Natural killer cell (primary cell): Measurements from ENCODE around the gene BRK1. TPM values are rescaled to one million over a fixed set of nuclear protein-coding genes. Genes with fewer than 3 reads are reported as not detected.
"Not testable (repeated sequence)": the region's sequence is repeated elsewhere in the genome, so short reads cannot be mapped to it uniquely, and the experiment has no call there.

Experiments used
- ATAC-seq, 3 donors: fragments of 150-1000 bp in 2 of 3; fragments of 200-7000 bp in 1 of 3; cut with Tn5 transposase; 1 replicate in 1 of 3; 2 replicates in 2 of 3; pipeline ENCODE4 v1.10.0; 2021; ENCODE audit warnings: mild to moderate bottlenecking in 2 of 3, moderate library complexity in 2 of 3
- DNase-seq, 2 donors: peaks; one replicate each; pipeline versions ENCODE4 v3.0.0 to v3.0.0-alpha.2; 2013 to 2021; ENCODE audit warnings: mixed read lengths in 1 of 2
- H3K27ac ChIP-seq: one replicate; pipeline ENCODE4 v1.5.1; 2013; ENCODE audit warnings: mild to moderate bottlenecking, low read length
- H3K27me3 ChIP-seq: one replicate; pipeline ENCODE4 v1.6.1; 2013; ENCODE audit warnings: low read length; ENCODE audit not compliant: control insufficient read depth, insufficient read depth
- H3K36me3 ChIP-seq: one replicate; pipeline ENCODE4 v1.6.1; 2013; ENCODE audit warnings: low read length; ENCODE audit not compliant: control insufficient read depth, insufficient read depth
- H3K4me1 ChIP-seq: one replicate; pipeline ENCODE4 v1.6.1; 2013; ENCODE audit warnings: low read length; ENCODE audit not compliant: control insufficient read depth, insufficient read depth
- H3K4me3 ChIP-seq: one replicate; pipeline ENCODE4 v1.5.1; 2013; ENCODE audit warnings: low read length
- H3K9me3 ChIP-seq: one replicate; pipeline ENCODE4 v1.6.1; 2013; ENCODE audit warnings: low read length; ENCODE audit not compliant: control insufficient read depth, insufficient read depth
- H3K27ac Mint-ChIP-seq, 2 donors: one replicate each; pipeline ENCODE4 v1.8.0; 2022; ENCODE audit warnings: mild to moderate bottlenecking in 2 of 2, mixed read lengths in 2 of 2, moderate library complexity in 1 of 2
- H3K27me3 Mint-ChIP-seq, 2 donors: one replicate each; pipeline ENCODE4 v1.8.0; 2022; ENCODE audit warnings: low read depth in 2 of 2, mixed read lengths in 2 of 2
- H3K36me3 Mint-ChIP-seq: one replicate; pipeline ENCODE4 v1.8.0; 2022; ENCODE audit warnings: mixed read lengths
- H3K4me1 Mint-ChIP-seq, 2 donors: one replicate each; pipeline ENCODE4 v1.8.0; 2022; ENCODE audit warnings: mixed read lengths in 2 of 2
- H3K4me3 Mint-ChIP-seq: one replicate; pipeline ENCODE4 v1.8.0; 2022; ENCODE audit warnings: mild to moderate bottlenecking, moderate library complexity, mixed read lengths
- H3K9me3 Mint-ChIP-seq, 2 donors: one replicate each; pipeline ENCODE4 v1.8.0; 2022; ENCODE audit warnings: mixed read lengths in 2 of 2
- CTCF ChIP-seq: fragments of 200-600 bp; IDR thresholded peaks from one replicate; pipeline ENCODE4 v1.8.0; 2022; ENCODE audit warnings: antibody characterized with exemption
- WGBS: methylation state at CpG from one replicate; pipeline ENCODE4 v1.1.7; 2013; ENCODE audit warnings: missing lambda C conversion rate; ENCODE audit not compliant: insufficient coverage; 5-methylcytosine and 5-hydroxymethylcytosine counted together
- intact Hi-C: fragments of 100-400 bp; cut with micrococcal nuclease; formaldehyde crosslinking; loops from one replicate; pipeline ENCODE4 v1.14.2; 2022
- total RNA-seq, 4 donors: library from RNA; stranded (reverse); fragments of 120-200 nt in 1 of 4; gene quantifications; one replicate each; pipeline versions ENCODE4 v1.2.3 to v1.2.4, GENCODE V29; 2013 to 2022

Gene BRK1
- total RNA-seq, 3 donors from 2014 or later (not counting 1 experiment from before 2014, with no cell fraction given), result 65.8 to 78.5 (median 75.0) TPM

- H3K9me3 Mint-ChIP-seq, result peaks cover 4 to 7% of the 10 kb centered on the region in 2 donors
- H3K27ac ChIP-seq, result no peak overlapping the region
- no peaks in the 10 kb centered on the region for H3K27me3 Mint-ChIP-seq
- peaks cover 25% of the 10 kb centered on the region for H3K4me1 ChIP-seq
- no peak overlapping the region for H3K4me3 ChIP-seq
- DNase-seq (no peak), ATAC-seq (no peak)
- H3K36me3 ChIP-seq, result no peaks in the 10 kb centered on the region
- H3K27ac Mint-ChIP-seq, result peak overlapping the region in 1 of 2 donors; percentile 53
- H3K36me3 Mint-ChIP-seq, result peaks cover 8% of the 10 kb centered on the region
- H3K9me3 ChIP-seq, result peaks cover 11% of the 10 kb centered on the region
- no peak overlapping the region for H3K4me3 Mint-ChIP-seq
- TF ChIP-seq CTCF, result no peak
- WGBS, result 92% methylated on average over 13 of the region's 13 CpGs
- intact Hi-C loops, result no loop called here
- H3K4me1 Mint-ChIP-seq, result peaks cover 32 to 37% of the 10 kb centered on the region in 2 donors
- H3K27me3 ChIP-seq, result no peaks in the 10 kb centered on the region
Measured at GRCh38 chr3:10170915-10171478, 55.5 kb downstream of the BRK1 start.

- peaks cover 18 to 25% of the 10 kb centered on the region in 2 donors for H3K4me1 Mint-ChIP-seq
- H3K27ac ChIP-seq, result no peak overlapping the region
- H3K27ac Mint-ChIP-seq, result peak overlapping the region in 1 of 2 donors; percentile 72
- H3K9me3 ChIP-seq, result peaks cover 10% of the 10 kb centered on the region
- H3K4me3 ChIP-seq, result no peak overlapping the region
- DNase-seq, result no peak
- peaks cover 13% of the 10 kb centered on the region for H3K4me1 ChIP-seq
- H3K36me3 Mint-ChIP-seq, result peaks cover 8% of the 10 kb centered on the region
- no peaks in the 10 kb centered on the region for H3K27me3 ChIP-seq
- peaks cover 4 to 7% of the 10 kb centered on the region in 2 donors for H3K9me3 Mint-ChIP-seq
- WGBS, result 90% methylated on average over 10 of the region's 10 CpGs
- no peak for TF ChIP-seq CTCF
- ATAC-seq, result no peak
- H3K4me3 Mint-ChIP-seq, result no peak overlapping the region
- intact Hi-C loops, result no loop called here
- peaks cover 10% of the 10 kb centered on the region for H3K36me3 ChIP-seq
- no peaks in the 10 kb centered on the region for H3K27me3 Mint-ChIP-seq
Measured at GRCh38 chr3:10173095-10173925, 57.8 kb downstream of the BRK1 start.

GRCh38 chr3:10173926-10174435 is 58.5 kb downstream of the BRK1 start:
- no peak overlapping the region for H3K4me3 Mint-ChIP-seq
- Histone ChIP-seq H3K9me3 (peaks cover 4% of the 10 kb centered on the region), H3K36me3 (peaks cover 13% of the 10 kb centered on the region), H3K27me3 (no peaks in the 10 kb centered on the region), H3K4me3 (no peak overlapping the region), H3K4me1 (peaks cover 13% of the 10 kb centered on the region), H3K27ac (peak overlapping the region; percentile 25)
- peaks cover under 1 to 3% of the 10 kb centered on the region in 2 donors for H3K9me3 Mint-ChIP-seq
- intact Hi-C loops, result no loop called here
- no peak for TF ChIP-seq CTCF
- peak in 2 of 3 donors; percentile 48 to 75 for ATAC-seq
- H3K27me3 Mint-ChIP-seq, result no peaks in the 10 kb centered on the region
- DNase-seq, result no peak
- H3K36me3 Mint-ChIP-seq, result peaks cover 2% of the 10 kb centered on the region
- H3K27ac Mint-ChIP-seq, result peak overlapping the region in 1 of 2 donors; percentile 72
- H3K4me1 Mint-ChIP-seq, result peaks cover 13 to 20% of the 10 kb centered on the region in 2 donors
- WGBS, result 50% methylated on average over 5 of the region's 6 CpGs

- DNase-seq, intact Hi-C loops, H3K4me3 Mint-ChIP-seq, H3K27ac Mint-ChIP-seq, H3K27me3 ChIP-seq, H3K4me3 ChIP-seq, H3K36me3 Mint-ChIP-seq, H3K27me3 Mint-ChIP-seq, ATAC-seq, H3K27ac ChIP-seq, H3K9me3 ChIP-seq, H3K9me3 Mint-ChIP-seq: not testable (repeated sequence)
- WGBS, result 97% methylated on average over 7 of the region's 7 CpGs
- H3K36me3 ChIP-seq, result peaks cover 23% of the 10 kb centered on the region
- H3K4me1 Mint-ChIP-seq, result peaks cover 14 to 17% of the 10 kb centered on the region in 2 donors
- H3K4me1 ChIP-seq, result peaks cover 14% of the 10 kb centered on the region
Measured at GRCh38 chr3:10175334-10175733, 59.9 kb downstream of the BRK1 start.

GRCh38 chr3:10176150-10176549 is 60.7 kb downstream of the BRK1 start:
- H3K36me3 Mint-ChIP-seq, H3K27ac Mint-ChIP-seq, ATAC-seq, H3K9me3 Mint-ChIP-seq, H3K4me3 Mint-ChIP-seq, H3K4me3 ChIP-seq, DNase-seq, H3K27ac ChIP-seq, H3K27me3 ChIP-seq, intact Hi-C loops, H3K27me3 Mint-ChIP-seq, H3K9me3 ChIP-seq: not testable (repeated sequence)
- peaks cover 14 to 22% of the 10 kb centered on the region in 2 donors for H3K4me1 Mint-ChIP-seq
- H3K4me1 ChIP-seq, result peaks cover 17% of the 10 kb centered on the region
- 85% methylated on average over 3 of the region's 4 CpGs for WGBS
- H3K36me3 ChIP-seq, result peaks cover 25% of the 10 kb centered on the region
